VCaP (cell line): ENCODE measurements around the gene DYNC1H1.

ENCODE experiments used
- H3K27ac ChIP-seq: fragments of 450-650 bp; 2 replicates; pipeline ENCODE4 v1.5.1; 2017
- TF ChIP-seq, protein P1 (sequence below): fragments of 450-650 bp; conservative IDR thresholded peaks from 2 replicates; pipeline ENCODE4 v1.5.1; 2017; ENCODE audit warnings: mild to moderate bottlenecking, moderate library complexity

The DYNC1H1 gene

DNA sequence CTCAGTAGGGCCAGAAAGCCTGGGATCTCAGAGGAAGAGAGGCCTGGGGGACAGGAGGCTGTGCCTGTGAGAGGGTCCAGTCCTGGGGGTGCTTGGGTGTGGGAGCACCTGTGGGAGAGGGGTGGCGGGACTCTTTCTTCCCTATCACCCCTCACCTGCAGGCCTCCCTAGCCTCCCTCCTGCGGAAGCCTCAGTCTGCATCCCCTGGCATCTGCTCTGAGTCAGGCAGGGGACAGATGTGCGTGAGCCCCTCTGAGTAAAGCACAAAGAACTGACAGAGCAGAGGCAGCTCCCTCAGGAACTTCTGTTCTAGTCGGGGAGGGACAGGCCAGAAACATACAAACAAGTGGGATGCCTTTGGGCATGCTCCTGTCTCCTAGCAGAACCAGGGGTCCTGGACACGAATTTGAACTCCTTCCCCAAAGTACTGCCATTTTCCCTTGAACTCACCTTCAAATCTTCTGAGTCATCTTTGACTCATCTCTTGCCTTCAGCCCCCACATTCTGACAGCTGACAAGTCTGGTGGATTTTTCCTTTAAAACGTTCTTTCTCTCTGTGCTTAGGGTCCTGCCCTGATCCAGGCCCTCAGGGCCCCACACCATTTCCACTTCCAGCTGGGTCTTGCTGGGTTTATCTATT, 131.0 kb downstream of the DYNC1H1 start:
- no peak overlapping the region for H3K27ac ChIP-seq
- TF ChIP-seq, protein P1, sequence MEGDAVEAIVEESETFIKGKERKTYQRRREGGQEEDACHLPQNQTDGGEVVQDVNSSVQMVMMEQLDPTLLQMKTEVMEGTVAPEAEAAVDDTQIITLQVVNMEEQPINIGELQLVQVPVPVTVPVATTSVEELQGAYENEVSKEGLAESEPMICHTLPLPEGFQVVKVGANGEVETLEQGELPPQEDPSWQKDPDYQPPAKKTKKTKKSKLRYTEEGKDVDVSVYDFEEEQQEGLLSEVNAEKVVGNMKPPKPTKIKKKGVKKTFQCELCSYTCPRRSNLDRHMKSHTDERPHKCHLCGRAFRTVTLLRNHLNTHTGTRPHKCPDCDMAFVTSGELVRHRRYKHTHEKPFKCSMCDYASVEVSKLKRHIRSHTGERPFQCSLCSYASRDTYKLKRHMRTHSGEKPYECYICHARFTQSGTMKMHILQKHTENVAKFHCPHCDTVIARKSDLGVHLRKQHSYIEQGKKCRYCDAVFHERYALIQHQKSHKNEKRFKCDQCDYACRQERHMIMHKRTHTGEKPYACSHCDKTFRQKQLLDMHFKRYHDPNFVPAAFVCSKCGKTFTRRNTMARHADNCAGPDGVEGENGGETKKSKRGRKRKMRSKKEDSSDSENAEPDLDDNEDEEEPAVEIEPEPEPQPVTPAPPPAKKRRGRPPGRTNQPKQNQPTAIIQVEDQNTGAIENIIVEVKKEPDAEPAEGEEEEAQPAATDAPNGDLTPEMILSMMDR, result no peak

DNA sequence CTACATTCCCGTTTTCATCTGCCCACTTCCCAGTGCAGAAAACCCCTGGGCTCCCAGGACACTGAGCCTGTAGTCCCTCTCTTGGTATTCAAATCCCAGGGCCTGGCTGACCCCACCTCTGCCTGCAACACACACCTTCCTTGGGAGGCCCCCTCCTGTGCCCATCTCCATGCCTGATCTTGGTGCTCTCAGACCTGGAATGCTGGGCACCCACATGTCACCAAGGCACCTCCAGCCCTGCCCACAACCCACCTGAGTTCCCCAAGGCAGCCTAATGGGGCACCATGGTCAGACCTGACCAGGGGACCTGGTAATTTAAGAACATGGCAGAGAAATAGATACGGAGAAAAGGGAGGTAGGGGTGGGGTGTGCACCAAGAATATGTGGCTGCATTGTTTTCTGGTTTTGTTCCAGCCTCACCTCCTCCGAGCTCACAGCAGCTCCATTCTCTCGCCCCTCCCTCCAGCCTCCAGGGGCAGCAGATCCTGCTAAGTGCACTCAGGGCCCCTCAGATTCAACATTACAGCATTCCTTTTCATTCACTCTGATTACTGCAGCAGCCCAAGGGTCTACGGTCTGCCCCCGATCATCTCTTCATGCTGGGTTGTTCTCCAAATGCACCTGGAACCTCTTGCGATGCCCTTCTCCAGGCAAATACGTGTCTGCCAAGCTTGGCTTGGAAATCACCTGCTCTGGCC, 131.6 kb downstream of the DYNC1H1 start:
- peak overlapping the region; percentile 54 for H3K27ac ChIP-seq
- TF ChIP-seq, protein P1, result no peak

- TF ChIP-seq, protein P1, result peak; percentile 86
- peak overlapping the region; percentile 54 for H3K27ac ChIP-seq
Measured at GRCh38 chr14:102096569-102097188, 132.3 kb downstream of the DYNC1H1 start.

- TF ChIP-seq, protein P1, result no peak
- peak overlapping the region; percentile 54 for H3K27ac ChIP-seq
Measured at GRCh38 chr14:102097441-102098135, 133.2 kb downstream of the DYNC1H1 start.

DNA sequence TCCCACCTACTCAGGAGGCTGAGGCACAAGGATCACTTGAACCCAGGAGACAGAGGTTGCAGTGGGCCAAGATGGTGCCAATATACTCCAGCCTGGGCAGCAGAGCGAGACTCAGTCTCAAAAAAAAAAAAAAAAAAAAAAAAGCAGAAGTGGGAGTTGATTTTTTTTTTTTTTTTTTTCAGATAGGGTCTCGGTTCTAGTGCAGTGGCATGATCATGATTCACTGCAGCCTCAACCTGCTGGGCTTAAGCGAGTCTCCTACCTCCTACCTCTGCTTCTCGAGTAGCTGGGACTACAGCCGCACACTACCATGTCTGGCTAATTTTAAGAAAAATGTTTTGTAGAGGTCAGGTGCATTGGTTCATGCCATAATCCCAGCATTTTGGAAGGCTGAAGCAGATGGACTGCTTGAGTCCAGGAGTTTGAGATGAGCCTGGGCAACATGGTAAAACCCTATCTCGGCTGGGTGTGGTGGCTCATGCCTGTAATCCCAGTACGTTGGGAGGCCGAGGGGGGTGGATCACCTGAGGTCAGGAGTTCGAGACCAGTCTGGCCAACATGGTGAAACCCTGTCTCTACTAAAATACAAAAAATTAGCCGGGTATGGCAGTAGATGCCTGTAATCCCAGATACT, 138.8 kb downstream of the DYNC1H1 start:
- TF ChIP-seq, protein P1, result no peak
- H3K27ac ChIP-seq, result no peak overlapping the region

GRCh38 chr14:102105369-102105768, 141.0 kb downstream of the DYNC1H1 start:
- TF ChIP-seq, protein P1, result no peak

More at GRCh38 chr14:102105369-102105768, 141.0 kb downstream of the DYNC1H1 start:
- H3K27ac ChIP-seq, result no peak overlapping the region
